Endodermal cell (in vitro differentiated cells): Measurements from ENCODE around the gene SKAP1. TPM values are rescaled to one million over a fixed set of nuclear protein-coding genes. Genes with fewer than 3 reads are reported as not detected.
"Not testable (repeated sequence)": the region's sequence is repeated elsewhere in the genome, so short reads cannot be mapped to it uniquely, and the experiment has no call there.

Experiments
- DNase-seq: peaks from one replicate; pipeline ENCODE4 v3.0.0-alpha.2; 2017
- H3K27ac ChIP-seq: 2 replicates; pipeline ENCODE4 v1.5.1; 2013; ENCODE audit warnings: mild to moderate bottlenecking, low read depth, low read length, moderate library complexity
- H3K27me3 ChIP-seq: 2 replicates; pipeline ENCODE4 v1.6.1; 2013; ENCODE audit warnings: mild to moderate bottlenecking, low read length, moderate library complexity; ENCODE audit not compliant: insufficient read depth, control insufficient read depth, poor library complexity, severe bottlenecking
- H3K36me3 ChIP-seq: 2 replicates; pipeline ENCODE4 v1.7.0; 2013; ENCODE audit warnings: mild to moderate bottlenecking, low read length, moderate library complexity; ENCODE audit not compliant: control insufficient read depth, insufficient read depth
- H3K4me1 ChIP-seq: one replicate; pipeline ENCODE4 v1.7.0; 2013; ENCODE audit warnings: low read length; ENCODE audit not compliant: control insufficient read depth, insufficient read depth
- H3K4me3 ChIP-seq: 2 replicates; pipeline ENCODE4 v1.5.1; 2013; ENCODE audit warnings: mild to moderate bottlenecking, low read length, moderate library complexity
- H3K9ac ChIP-seq: 2 replicates; pipeline ENCODE4 v1.6.1; 2013; ENCODE audit warnings: mild to moderate bottlenecking, low read length, moderate library complexity; ENCODE audit not compliant: poor library complexity, severe bottlenecking; ENCODE audit errors: extremely low read depth
- H3K9me3 ChIP-seq: 2 replicates; pipeline ENCODE4 v1.6.1; 2013; ENCODE audit warnings: mild to moderate bottlenecking, low read length, moderate library complexity; ENCODE audit not compliant: control insufficient read depth
- H3K27ac Mint-ChIP-seq: 2 replicates; pipeline ENCODE4 v1.8.0; 2020; ENCODE audit warnings: mixed read lengths
- H3K27me3 Mint-ChIP-seq: 2 replicates; pipeline ENCODE4 v1.8.0; 2021; ENCODE audit warnings: mild to moderate bottlenecking, mixed read lengths; ENCODE audit not compliant: insufficient read depth
- H3K36me3 Mint-ChIP-seq: 2 replicates; pipeline ENCODE4 v1.8.0; 2020; ENCODE audit warnings: low read depth, mixed read lengths
- H3K4me1 Mint-ChIP-seq: 2 replicates; pipeline ENCODE4 v1.8.0; 2020; ENCODE audit warnings: mixed read lengths
- H3K4me3 Mint-ChIP-seq: 2 replicates; pipeline ENCODE4 v1.8.0; 2020; ENCODE audit warnings: mild to moderate bottlenecking, moderate library complexity, mixed read lengths
- H3K9me3 Mint-ChIP-seq: 2 replicates; pipeline ENCODE4 v1.8.0; 2020; ENCODE audit warnings: mild to moderate bottlenecking, mixed read lengths
- CTCF ChIP-seq: fragments of 200-600 bp; sonication (generic); conservative IDR thresholded peaks from 2 replicates; pipeline ENCODE4 v1.5.0; 2021; ENCODE audit warnings: antibody characterized with exemption, mild to moderate bottlenecking
- WGBS, 2 experiments: methylation state at CpG; one replicate each; pipeline versions ENCODE4 v1.1.5 to v1.1.7; 2013; ENCODE audit warnings: missing lambda C conversion rate in 2 of 2, mixed read lengths in 1 of 2; ENCODE audit not compliant: insufficient coverage in 1 of 2, insufficient read length in 1 of 2; 5-methylcytosine and 5-hydroxymethylcytosine counted together
- total RNA-seq, 2 donors: library from RNA; stranded (reverse); fragmentation: NEBNext Ultra II Directional in 1 of 2; extraction: Animal tissue kit (Norgen Biotek cat#: 25700) in 1 of 2; gene quantifications; 2 replicates in 1 of 2; 3 replicates in 1 of 2; pipeline ENCODE4 v1.2.1, GENCODE V29; 2021

The SKAP1 gene
- total RNA-seq, 2 donors from 2014 or later = 0.31 to 0.53 TPM

- H3K36me3 ChIP-seq = no peaks in the 10 kb centered on the region
- H3K4me1 ChIP-seq = no peaks in the 10 kb centered on the region
- peaks cover 11% of the 10 kb centered on the region for H3K27me3 ChIP-seq
- no peaks in the 10 kb centered on the region for H3K9me3 ChIP-seq
- H3K9ac ChIP-seq = no peak overlapping the region
- H3K4me1 Mint-ChIP-seq = no peaks in the 10 kb centered on the region
- no peak overlapping the region for H3K27ac ChIP-seq
- peaks cover 24% of the 10 kb centered on the region for H3K27me3 Mint-ChIP-seq
- DNase-seq = no peak
- TF ChIP-seq CTCF = no peak
- no peaks in the 10 kb centered on the region for H3K9me3 Mint-ChIP-seq
- H3K4me3 Mint-ChIP-seq = no peak overlapping the region
- no peak overlapping the region for H3K4me3 ChIP-seq
- H3K36me3 Mint-ChIP-seq = no peaks in the 10 kb centered on the region
- H3K27ac Mint-ChIP-seq = no peak overlapping the region
Observed at GRCh38 chr17:48344251-48344650, 85.8 kb downstream of the SKAP1 start.

GRCh38 chr17:48340916-48341315, 89.1 kb downstream of the SKAP1 start:
- no peak overlapping the region for H3K4me3 Mint-ChIP-seq
- no peaks in the 10 kb centered on the region for H3K4me1 ChIP-seq
- H3K27me3 Mint-ChIP-seq = peaks cover 47% of the 10 kb centered on the region
- TF ChIP-seq CTCF = no peak
- H3K36me3 ChIP-seq = no peaks in the 10 kb centered on the region
- no peak for DNase-seq
- no peak overlapping the region for H3K27ac Mint-ChIP-seq
- no peaks in the 10 kb centered on the region for H3K4me1 Mint-ChIP-seq
- H3K4me3 ChIP-seq = no peak overlapping the region
- peaks cover 44% of the 10 kb centered on the region for H3K27me3 ChIP-seq
- H3K36me3 Mint-ChIP-seq = no peaks in the 10 kb centered on the region
- H3K9me3 ChIP-seq = no peaks in the 10 kb centered on the region
- H3K9ac ChIP-seq = no peak overlapping the region
- H3K27ac ChIP-seq = no peak overlapping the region
- no peaks in the 10 kb centered on the region for H3K9me3 Mint-ChIP-seq
- WGBS, 2 experiments = 100% methylated on average over 1 to 2 of the region's 2 CpGs

- Mint-ChIP-seq H3K9me3 (no peaks in the 10 kb centered on the region), H3K27me3 (peaks cover 52% of the 10 kb centered on the region), H3K4me1 (no peaks in the 10 kb centered on the region), H3K4me3 (no peak overlapping the region), H3K27ac (no peak overlapping the region), H3K36me3 (no peaks in the 10 kb centered on the region)
- H3K27ac ChIP-seq = no peak overlapping the region
- H3K9ac ChIP-seq = no peak overlapping the region
- DNase-seq = no peak
- peaks cover 44% of the 10 kb centered on the region for H3K27me3 ChIP-seq
- WGBS, 2 experiments = 57 to 72% methylated on average over 1 to 2 of the region's 2 CpGs
- H3K4me3 ChIP-seq = no peak overlapping the region
- H3K9me3 ChIP-seq = no peaks in the 10 kb centered on the region
- no peaks in the 10 kb centered on the region for H3K36me3 ChIP-seq
- no peak for TF ChIP-seq CTCF
- H3K4me1 ChIP-seq = no peaks in the 10 kb centered on the region
Observed at GRCh38 chr17:48338720-48339119, 91.3 kb downstream of the SKAP1 start.

- H3K4me1 ChIP-seq, H3K27ac ChIP-seq, H3K9me3 Mint-ChIP-seq, DNase-seq, H3K4me1 Mint-ChIP-seq, H3K36me3 ChIP-seq, H3K9me3 ChIP-seq, H3K4me3 ChIP-seq, H3K9ac ChIP-seq, H3K36me3 Mint-ChIP-seq, H3K4me3 Mint-ChIP-seq, H3K27ac Mint-ChIP-seq: not testable (repeated sequence)
- peaks cover 52% of the 10 kb centered on the region for H3K27me3 ChIP-seq
- 79 to 93% methylated on average over 2 of the region's 2 CpGs for WGBS, 2 experiments
- H3K27me3 Mint-ChIP-seq = peaks cover 54% of the 10 kb centered on the region
Observed at GRCh38 chr17:48337903-48338302, 92.1 kb downstream of the SKAP1 start.
